NCI-H146 (cell line): ENCODE measurements around the gene C10orf143.

Experiments used
- DNase-seq: peaks from one replicate; lab custom pipeline; 2025; lab: John Stamatoyannopoulos, UW

C10orf143 gene

GRCh38 chr10:130014263-130015074 is 96.2 kb downstream of the C10orf143 start:
- DNase-seq, result no peak
